ENCODE measurements around the gene RAB32.
"Not testable (repeated sequence)": the region's sequence is repeated elsewhere in the genome, so short reads cannot be mapped to it uniquely, and the experiment has no call there.

- not testable (repeated sequence) for TF ChIP-seq CTCF, EP300 (IDR thresholded peaks at IDR 0.05)
Measured at GRCh38 chr6:146566661-146567060, 23.0 kb downstream of the RAB32 start.

Data from upper lobe of left lung (tissue), 4 donors.